HFF-Myc (cell line): Measurements from ENCODE around the gene DTX3.
"Not testable (repeated sequence)": the region's sequence is repeated elsewhere in the genome, so short reads cannot be mapped to it uniquely, and the experiment has no call there.

Experiments
- DNase-seq: peaks from one replicate; pipeline ENCODE4 v3.0.0-alpha.2; 2011; ENCODE audit warnings: low read depth; ENCODE audit errors: extremely low read depth
- H3K4me3 ChIP-seq: replicated peaks from 2 replicates; pipeline ENCODE4 v1.5.1; 2011; ENCODE audit warnings: low read depth, mild to moderate bottlenecking, control low read depth, low read length
- TF ChIP-seq, protein P1 (sequence below): IDR thresholded peaks from 2 replicates; pipeline ENCODE4 v1.5.1; 2012; ENCODE audit warnings: mild to moderate bottlenecking, low read depth, low read length, control low read depth; ENCODE audit errors: missing control alignments

The DTX3 gene

DNA sequence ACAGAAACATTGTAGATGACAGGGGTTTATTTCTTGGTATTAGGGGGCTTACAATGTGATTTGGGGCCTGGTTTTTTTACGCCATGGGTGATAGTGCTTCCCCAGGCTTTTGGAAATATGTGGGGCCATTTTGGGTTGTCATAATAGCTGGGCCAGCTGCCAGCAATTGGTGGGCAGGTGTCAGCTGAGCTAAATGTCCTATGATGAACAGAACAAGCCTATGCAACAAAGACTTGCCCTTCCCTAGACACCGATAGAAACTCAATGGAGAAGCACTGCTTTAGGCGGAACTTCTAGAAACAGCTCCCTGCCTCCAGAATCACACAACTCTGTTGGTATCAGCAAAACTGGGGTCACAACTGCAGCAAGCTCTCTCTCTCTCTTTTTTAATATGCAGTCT lies 33.5 kb downstream of the DTX3 start:
- no peak for DNase-seq

GRCh38 chr12:57640175-57641042 lies 35.8 kb downstream of the DTX3 start:
- TF ChIP-seq, protein P1, sequence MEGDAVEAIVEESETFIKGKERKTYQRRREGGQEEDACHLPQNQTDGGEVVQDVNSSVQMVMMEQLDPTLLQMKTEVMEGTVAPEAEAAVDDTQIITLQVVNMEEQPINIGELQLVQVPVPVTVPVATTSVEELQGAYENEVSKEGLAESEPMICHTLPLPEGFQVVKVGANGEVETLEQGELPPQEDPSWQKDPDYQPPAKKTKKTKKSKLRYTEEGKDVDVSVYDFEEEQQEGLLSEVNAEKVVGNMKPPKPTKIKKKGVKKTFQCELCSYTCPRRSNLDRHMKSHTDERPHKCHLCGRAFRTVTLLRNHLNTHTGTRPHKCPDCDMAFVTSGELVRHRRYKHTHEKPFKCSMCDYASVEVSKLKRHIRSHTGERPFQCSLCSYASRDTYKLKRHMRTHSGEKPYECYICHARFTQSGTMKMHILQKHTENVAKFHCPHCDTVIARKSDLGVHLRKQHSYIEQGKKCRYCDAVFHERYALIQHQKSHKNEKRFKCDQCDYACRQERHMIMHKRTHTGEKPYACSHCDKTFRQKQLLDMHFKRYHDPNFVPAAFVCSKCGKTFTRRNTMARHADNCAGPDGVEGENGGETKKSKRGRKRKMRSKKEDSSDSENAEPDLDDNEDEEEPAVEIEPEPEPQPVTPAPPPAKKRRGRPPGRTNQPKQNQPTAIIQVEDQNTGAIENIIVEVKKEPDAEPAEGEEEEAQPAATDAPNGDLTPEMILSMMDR = no peak
- no peak for DNase-seq
- no peak overlapping the region for H3K4me3 ChIP-seq

More for the DNA sequence above, 33.5 kb downstream of the DTX3 start:
- H3K4me3 ChIP-seq = no peak overlapping the region
- TF ChIP-seq, protein P1 = no peak

- TF ChIP-seq, protein P1 = no peak
- DNase-seq = no peak
- no peak overlapping the region for H3K4me3 ChIP-seq
These were observed 37.2 kb downstream of the DTX3 start for GRCh38 chr12:57641699-57642442.

GRCh38 chr12:57645990-57646658 lies 41.5 kb downstream of the DTX3 start:
- H3K4me3 ChIP-seq = not testable (repeated sequence)
- peak; percentile 26 for DNase-seq

DNA sequence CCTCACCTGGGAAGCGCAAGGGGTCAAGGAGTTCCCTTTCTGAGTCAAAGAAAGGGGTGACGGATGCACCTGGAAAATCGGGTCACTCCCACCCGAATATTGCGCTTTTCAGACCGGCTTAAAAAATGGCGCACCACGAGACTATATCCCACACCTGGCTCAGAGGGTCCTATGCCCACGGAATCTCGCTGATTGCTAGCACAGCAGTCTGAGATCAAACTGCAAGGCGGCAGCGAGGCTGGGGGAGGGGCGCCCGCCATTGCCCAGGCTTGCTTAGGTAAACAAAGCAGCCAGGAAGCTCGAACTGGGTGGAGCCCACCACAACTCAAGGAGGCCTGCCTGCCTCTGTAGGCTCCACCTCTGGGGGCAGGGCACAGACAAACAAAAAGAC lies 42.0 kb downstream of the DTX3 start:
- H3K4me3 ChIP-seq, DNase-seq: not testable (repeated sequence)

GRCh38 chr12:57654042-57654441 lies 49.4 kb downstream of the DTX3 start:
- no peak overlapping the region for H3K4me3 ChIP-seq
- TF ChIP-seq, protein P1 = no peak
- no peak for DNase-seq

DNA sequence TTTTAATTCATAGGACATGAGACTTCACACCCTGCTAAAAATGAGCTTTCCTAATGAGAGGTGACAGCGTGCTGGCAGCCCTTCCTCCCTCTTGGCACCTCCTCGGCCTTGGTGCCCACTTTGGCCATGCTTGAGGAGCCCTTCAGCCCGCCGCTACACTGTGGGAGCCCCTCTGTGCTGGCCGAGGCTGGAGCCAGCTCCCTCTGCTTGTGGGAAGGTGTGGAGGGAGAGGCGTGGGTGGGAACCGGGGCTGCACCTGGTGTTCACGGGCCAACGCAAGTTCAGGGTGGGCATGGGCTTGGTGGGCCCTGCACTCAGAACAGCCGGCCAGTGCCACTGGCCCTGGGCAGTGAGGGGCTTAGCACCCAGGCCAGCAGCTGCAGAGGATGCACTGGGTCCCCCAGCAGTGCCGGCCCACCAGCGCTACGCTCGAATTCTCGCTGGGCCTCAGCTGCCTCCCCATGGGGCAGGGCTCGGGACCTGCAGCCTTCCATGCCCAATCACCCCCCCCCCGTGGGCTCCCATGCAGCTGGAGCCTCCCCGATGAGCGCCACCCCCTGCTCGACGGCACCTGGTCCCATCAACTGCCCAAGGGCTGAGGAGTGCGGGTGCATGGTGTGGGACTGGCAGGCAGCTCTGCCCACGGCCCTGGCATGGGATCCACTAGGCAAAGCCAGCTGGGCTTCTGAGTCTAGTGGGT lies 51.1 kb downstream of the DTX3 start:
- TF ChIP-seq, protein P1 = no peak
- H3K4me3 ChIP-seq = no peak overlapping the region
- DNase-seq = no peak

DNA sequence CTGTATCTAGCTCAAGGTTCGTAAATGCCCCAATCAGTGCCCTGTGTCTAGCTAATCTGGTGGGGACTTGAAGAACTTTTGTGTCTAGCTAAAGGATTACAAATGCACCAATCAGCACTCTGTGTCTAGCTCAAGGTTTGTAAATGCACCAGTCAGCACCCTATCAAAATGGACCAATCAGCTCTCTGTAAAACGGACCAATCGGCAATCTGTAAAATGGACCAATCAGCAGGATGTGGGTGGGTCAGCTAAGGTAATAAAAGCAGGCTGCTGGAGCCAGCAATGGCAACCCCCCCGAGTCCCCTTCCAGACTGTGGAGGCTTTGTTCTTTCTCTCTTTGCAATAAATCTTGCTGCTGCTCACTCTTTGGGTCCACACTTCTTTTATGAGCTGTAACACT lies 51.8 kb downstream of the DTX3 start:
- not testable (repeated sequence) for H3K4me3 ChIP-seq, DNase-seq
